ENCODE results near the gene YY1. TPM values are rescaled to one million over a fixed set of nuclear protein-coding genes. Genes with fewer than 3 reads are reported as not detected.
A peak's percentile ranks its signal among the peaks of the same experiment; 100 is the strongest.

Gene YY1
- total RNA-seq, 1 donor from 2014 or later = 74.8 TPM

GRCh38 chr14:100241279-100241678, 2.3 kb downstream of the YY1 start:
- H3K4me1 ChIP-seq = peaks cover 70% of the 10 kb centered on the region
- intact Hi-C loops (cut with DNase I) = no loop called here

GRCh38 chr14:100243020-100243419, 4.1 kb downstream of the YY1 start:
- DNase-seq (no peak), ATAC-seq (no peak)
- Histone ChIP-seq H3K4me1 (peaks cover 71% of the 10 kb centered on the region), H3K4me3 (no peak overlapping the region), H3K36me3 (no peaks in the 10 kb centered on the region), H3K27ac (no peak overlapping the region), H3K9me3 (no peaks in the 10 kb centered on the region), H3K27me3 (ENCODE audit: low read depth) (no peaks in the 10 kb centered on the region)
- intact Hi-C loops (cut with DNase I) = no loop called here
- no peak for TF ChIP-seq CTCF (IDR thresholded peaks at IDR 0.05)

More at GRCh38 chr14:100241279-100241678, 2.3 kb downstream of the YY1 start:
- Histone ChIP-seq H3K9me3 (no peaks in the 10 kb centered on the region), H3K27me3 (ENCODE audit: low read depth) (no peaks in the 10 kb centered on the region), H3K27ac (peak overlapping the region; percentile 82), H3K4me3 (peak overlapping the region; percentile 67), H3K36me3 (no peaks in the 10 kb centered on the region)
- TF ChIP-seq CTCF (IDR thresholded peaks at IDR 0.05) = no peak
- DNase-seq = no peak
- ATAC-seq = no peak

- intact Hi-C loops (cut with DNase I) = no loop called here
- TF ChIP-seq CTCF (IDR thresholded peaks at IDR 0.05) = peak; percentile 57
- Histone ChIP-seq H3K27me3 (ENCODE audit: low read depth) (no peaks in the 10 kb centered on the region), H3K4me1 (peaks cover 83% of the 10 kb centered on the region), H3K4me3 (no peak overlapping the region), H3K27ac (no peak overlapping the region), H3K9me3 (no peaks in the 10 kb centered on the region), H3K36me3 (no peaks in the 10 kb centered on the region)
- peak; percentile 65 to 83 for ATAC-seq
- no peak for DNase-seq
These were observed 8.0 kb downstream of the YY1 start for GRCh38 chr14:100246809-100247428.

GRCh38 chr14:100250732-100251465, 12.0 kb downstream of the YY1 start:
- no peak for TF ChIP-seq CTCF (IDR thresholded peaks at IDR 0.05)
- H3K4me3 ChIP-seq = no peak overlapping the region
- H3K9me3 ChIP-seq = no peaks in the 10 kb centered on the region
- DNase-seq (no peak), ATAC-seq (no peak)
- H3K27me3 ChIP-seq (ENCODE audit: low read depth) = no peaks in the 10 kb centered on the region
- peaks cover 77% of the 10 kb centered on the region for H3K4me1 ChIP-seq
- H3K27ac ChIP-seq = no peak overlapping the region
- no peaks in the 10 kb centered on the region for H3K36me3 ChIP-seq
- intact Hi-C loops (cut with DNase I) = no loop called here

GRCh38 chr14:100252684-100253083, 13.7 kb downstream of the YY1 start:
- no peak for TF ChIP-seq CTCF (IDR thresholded peaks at IDR 0.05)
- ATAC-seq (no peak), DNase-seq (no peak)
- intact Hi-C loops (cut with DNase I) = no loop called here
- no peaks in the 10 kb centered on the region for H3K27me3 ChIP-seq (ENCODE audit: low read depth)
- no peaks in the 10 kb centered on the region for H3K36me3 ChIP-seq
- no peak overlapping the region for H3K27ac ChIP-seq
- peaks cover 76% of the 10 kb centered on the region for H3K4me1 ChIP-seq
- no peaks in the 10 kb centered on the region for H3K9me3 ChIP-seq
- H3K4me3 ChIP-seq = no peak overlapping the region
